Neural cell (in vitro differentiated cells): ENCODE measurements around the gene IFT43. TPM values are rescaled to one million over a fixed set of nuclear protein-coding genes. Genes with fewer than 3 reads are reported as not detected.

Source experiments
- H2AFZ ChIP-seq: fragments of 200-600, 300-800 bp; sonication (generic), shearing (Covaris generic); 2 replicates; pipeline ENCODE4 v1.6.0; 2014; ENCODE audit warnings: low read depth, mild to moderate bottlenecking, antibody characterized with exemption, low read length, moderate library complexity
- H3F3A ChIP-seq: fragments of 200-600 bp; shearing (Covaris generic); 2 replicates; pipeline ENCODE4 v1.6.1; 2016; ENCODE audit warnings: mild to moderate bottlenecking, moderate library complexity, mixed read lengths, antibody characterized with exemption, low read length; ENCODE audit not compliant: insufficient read depth, poor library complexity, severe bottlenecking
- H3K27ac ChIP-seq: fragments of 200-600, 300-800 bp; sonication (generic), shearing (Covaris generic); 2 replicates; pipeline ENCODE4 v1.5.1; 2014; ENCODE audit warnings: mild to moderate bottlenecking, low read length, moderate library complexity
- H3K27me3 ChIP-seq: fragments of 300-800, 200-600 bp; sonication (generic), shearing (Covaris generic); 2 replicates; pipeline ENCODE4 v1.6.0; 2014; ENCODE audit warnings: mild to moderate bottlenecking, low read depth, low read length, moderate library complexity; ENCODE audit not compliant: insufficient read depth
- H3K36me3 ChIP-seq: fragments of 300-800, 200-600 bp; sonication (generic), shearing (Covaris generic); 2 replicates; pipeline ENCODE4 v1.5.1; 2014; ENCODE audit warnings: mild to moderate bottlenecking, antibody characterized with exemption, low read length, moderate library complexity; ENCODE audit not compliant: insufficient read depth
- H3K4me2 ChIP-seq: fragments of 300-800, 200-600 bp; sonication (generic), shearing (Covaris generic); 2 replicates; pipeline ENCODE4 v1.6.0; 2014; ENCODE audit warnings: mild to moderate bottlenecking, low read length
- H3K4me3 ChIP-seq: fragments of 300-800, 200-600 bp; sonication (generic), shearing (Covaris generic); 2 replicates; pipeline ENCODE4 v1.5.1; 2014; ENCODE audit warnings: mild to moderate bottlenecking, low read length, moderate library complexity
- H3K79me2 ChIP-seq: fragments of 200-600 bp; shearing (Covaris generic); replicated peaks from 2 replicates; pipeline ENCODE4 v1.6.0; 2014; ENCODE audit warnings: mild to moderate bottlenecking, low read length, moderate library complexity; ENCODE audit not compliant: insufficient read depth
- H3K9ac ChIP-seq: fragments of 300-800, 200-600 bp; sonication (generic), shearing (Covaris generic); 2 replicates; pipeline ENCODE4 v1.6.1; 2016; ENCODE audit warnings: mild to moderate bottlenecking, low read length, mixed read lengths
- H3K9me2 ChIP-seq: fragments of 200-600 bp; shearing (Covaris generic); 2 replicates; pipeline ENCODE4 v1.6.1; 2016; ENCODE audit warnings: mild to moderate bottlenecking, low read length, mixed read lengths; ENCODE audit not compliant: insufficient read depth
- H3K9me3 ChIP-seq: fragments of 200-600, 300-800 bp; sonication (generic), shearing (Covaris generic); 2 replicates; pipeline ENCODE4 v1.6.1; 2016; ENCODE audit warnings: mild to moderate bottlenecking, mixed run types, low read length, moderate library complexity, mixed read lengths
- H4K20me1 ChIP-seq: fragments of 200-600 bp; shearing (Covaris generic); 2 replicates; pipeline ENCODE4 v1.6.1; 2016; ENCODE audit warnings: mild to moderate bottlenecking, mixed run types; ENCODE audit not compliant: insufficient read depth
- EP300 ChIP-seq: fragments of 450-650 bp; conservative IDR thresholded peaks from 2 replicates; pipeline ENCODE4 v1.6.1; 2014; ENCODE audit warnings: antibody characterized with exemption, mild to moderate bottlenecking, moderate library complexity; ENCODE audit not compliant: poor library complexity, severe bottlenecking
- EZH2 ChIP-seq: fragments of 200-600, 300-800 bp; shearing (Covaris generic), sonication (generic); IDR thresholded peaks from 2 replicates; pipeline ENCODE4 v1.6.1; 2014; ENCODE audit warnings: antibody characterized with exemption, low read length, borderline replicate concordance, mild to moderate bottlenecking; ENCODE audit not compliant: insufficient read depth, poor library complexity, severe bottlenecking
- MXI1 ChIP-seq: fragments of 450-650 bp; conservative IDR thresholded peaks from 2 replicates; pipeline ENCODE4 v1.6.1; 2014; ENCODE audit warnings: antibody characterized with exemption, mild to moderate bottlenecking; ENCODE audit not compliant: poor library complexity, severe bottlenecking
- POLR2AphosphoS5 ChIP-seq: IDR thresholded peaks from 2 replicates; pipeline ENCODE4 v1.6.1; 2012
- RAD21 ChIP-seq: fragments of 450-650 bp; conservative IDR thresholded peaks from 2 replicates; pipeline ENCODE4 v1.6.1; 2014; ENCODE audit warnings: antibody characterized with exemption, mild to moderate bottlenecking, moderate library complexity
- SMC3 ChIP-seq: fragments of 450-650 bp; conservative IDR thresholded peaks from 2 replicates; pipeline ENCODE4 v1.6.1; 2014; ENCODE audit warnings: antibody characterized with exemption, mild to moderate bottlenecking, moderate library complexity; ENCODE audit not compliant: poor library complexity
- TAF1 ChIP-seq: IDR thresholded peaks from 2 replicates; pipeline ENCODE4 v1.6.1; 2012; ENCODE audit warnings: low read depth
- polyA plus RNA-seq: library from polyadenylated mRNA; depleted of rRNA; stranded (reverse); fragments of >200 nt; gene quantifications from 2 replicates; pipeline ENCODE4 v1.2.3, GENCODE V29; 2014
- TF ChIP-seq, protein P1 (sequence below): fragments of 450-650 bp; IDR thresholded peaks from 2 replicates; pipeline ENCODE4 v1.5.1; 2014; ENCODE audit warnings: antibody characterized with exemption, mild to moderate bottlenecking, moderate library complexity; ENCODE audit not compliant: poor library complexity, severe bottlenecking
- TF ChIP-seq, protein P2 (sequence below): IDR thresholded peaks from 2 replicates; pipeline ENCODE4 v1.6.1; 2012; ENCODE audit warnings: borderline replicate concordance

Gene IFT43
- polyA plus RNA-seq, 1 donor from 2014 or later, result 102 TPM

DNA sequence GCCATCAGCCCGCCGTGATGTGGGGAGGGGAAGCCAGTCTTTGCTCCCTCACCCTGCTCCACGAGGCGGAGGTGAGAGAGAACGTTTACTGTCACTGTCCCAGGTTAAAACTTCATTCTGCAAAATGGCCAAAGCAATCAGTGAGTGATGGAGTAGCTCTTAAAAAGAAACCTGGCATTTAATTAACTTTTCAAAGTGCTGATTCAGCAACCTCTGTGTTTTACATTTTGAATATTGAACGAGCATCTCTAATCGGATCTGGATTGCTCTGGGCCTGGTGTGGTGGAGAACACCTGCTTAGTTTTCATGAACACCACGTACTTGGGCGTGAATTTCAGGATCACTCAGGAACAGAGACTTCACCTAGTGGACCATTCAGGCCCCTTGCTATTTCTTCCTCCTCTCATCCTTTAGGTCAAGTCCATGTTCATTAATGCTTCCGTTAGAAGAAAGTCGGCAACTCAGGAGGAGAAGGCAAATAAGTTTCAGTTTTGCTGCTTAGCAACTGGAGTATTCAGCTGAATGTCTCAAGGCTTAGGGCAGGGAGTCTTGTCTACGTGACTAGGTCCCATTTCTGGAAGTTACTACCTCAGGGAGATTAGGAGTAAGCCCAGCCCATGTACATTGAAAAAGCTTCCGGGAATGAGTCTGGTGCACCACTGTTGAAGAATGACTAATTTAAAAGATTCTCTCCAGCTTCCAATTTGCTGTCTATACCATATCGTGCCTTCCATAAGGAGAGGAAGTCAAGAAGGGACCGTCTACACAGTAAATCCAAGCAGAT is 68.2 kb downstream of the IFT43 start:
- Histone ChIP-seq H3K27me3 (no peaks in the 10 kb centered on the region), H4K20me1 (no peaks in the 10 kb centered on the region), H3K27ac (no peak overlapping the region), H2AFZ (no peak overlapping the region), H3K4me2 (no peak overlapping the region), H3K9me3 (no peaks in the 10 kb centered on the region), H3F3A (no peaks in the 10 kb centered on the region), H3K79me2 (no peaks in the 10 kb centered on the region), H3K36me3 (no peaks in the 10 kb centered on the region), H3K9ac (no peak overlapping the region), H3K9me2 (no peaks in the 10 kb centered on the region), H3K4me3 (no peak overlapping the region)
- TF ChIP-seq, protein P1, sequence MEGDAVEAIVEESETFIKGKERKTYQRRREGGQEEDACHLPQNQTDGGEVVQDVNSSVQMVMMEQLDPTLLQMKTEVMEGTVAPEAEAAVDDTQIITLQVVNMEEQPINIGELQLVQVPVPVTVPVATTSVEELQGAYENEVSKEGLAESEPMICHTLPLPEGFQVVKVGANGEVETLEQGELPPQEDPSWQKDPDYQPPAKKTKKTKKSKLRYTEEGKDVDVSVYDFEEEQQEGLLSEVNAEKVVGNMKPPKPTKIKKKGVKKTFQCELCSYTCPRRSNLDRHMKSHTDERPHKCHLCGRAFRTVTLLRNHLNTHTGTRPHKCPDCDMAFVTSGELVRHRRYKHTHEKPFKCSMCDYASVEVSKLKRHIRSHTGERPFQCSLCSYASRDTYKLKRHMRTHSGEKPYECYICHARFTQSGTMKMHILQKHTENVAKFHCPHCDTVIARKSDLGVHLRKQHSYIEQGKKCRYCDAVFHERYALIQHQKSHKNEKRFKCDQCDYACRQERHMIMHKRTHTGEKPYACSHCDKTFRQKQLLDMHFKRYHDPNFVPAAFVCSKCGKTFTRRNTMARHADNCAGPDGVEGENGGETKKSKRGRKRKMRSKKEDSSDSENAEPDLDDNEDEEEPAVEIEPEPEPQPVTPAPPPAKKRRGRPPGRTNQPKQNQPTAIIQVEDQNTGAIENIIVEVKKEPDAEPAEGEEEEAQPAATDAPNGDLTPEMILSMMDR, result no peak
- no peak for TF ChIP-seq EZH2
- TF ChIP-seq EP300, result no peak
- TF ChIP-seq RAD21, result no peak
- no peak for TF ChIP-seq SMC3
- TF ChIP-seq MXI1, result no peak
- no peak for TF ChIP-seq POLR2AphosphoS5
- TF ChIP-seq, protein P2, sequence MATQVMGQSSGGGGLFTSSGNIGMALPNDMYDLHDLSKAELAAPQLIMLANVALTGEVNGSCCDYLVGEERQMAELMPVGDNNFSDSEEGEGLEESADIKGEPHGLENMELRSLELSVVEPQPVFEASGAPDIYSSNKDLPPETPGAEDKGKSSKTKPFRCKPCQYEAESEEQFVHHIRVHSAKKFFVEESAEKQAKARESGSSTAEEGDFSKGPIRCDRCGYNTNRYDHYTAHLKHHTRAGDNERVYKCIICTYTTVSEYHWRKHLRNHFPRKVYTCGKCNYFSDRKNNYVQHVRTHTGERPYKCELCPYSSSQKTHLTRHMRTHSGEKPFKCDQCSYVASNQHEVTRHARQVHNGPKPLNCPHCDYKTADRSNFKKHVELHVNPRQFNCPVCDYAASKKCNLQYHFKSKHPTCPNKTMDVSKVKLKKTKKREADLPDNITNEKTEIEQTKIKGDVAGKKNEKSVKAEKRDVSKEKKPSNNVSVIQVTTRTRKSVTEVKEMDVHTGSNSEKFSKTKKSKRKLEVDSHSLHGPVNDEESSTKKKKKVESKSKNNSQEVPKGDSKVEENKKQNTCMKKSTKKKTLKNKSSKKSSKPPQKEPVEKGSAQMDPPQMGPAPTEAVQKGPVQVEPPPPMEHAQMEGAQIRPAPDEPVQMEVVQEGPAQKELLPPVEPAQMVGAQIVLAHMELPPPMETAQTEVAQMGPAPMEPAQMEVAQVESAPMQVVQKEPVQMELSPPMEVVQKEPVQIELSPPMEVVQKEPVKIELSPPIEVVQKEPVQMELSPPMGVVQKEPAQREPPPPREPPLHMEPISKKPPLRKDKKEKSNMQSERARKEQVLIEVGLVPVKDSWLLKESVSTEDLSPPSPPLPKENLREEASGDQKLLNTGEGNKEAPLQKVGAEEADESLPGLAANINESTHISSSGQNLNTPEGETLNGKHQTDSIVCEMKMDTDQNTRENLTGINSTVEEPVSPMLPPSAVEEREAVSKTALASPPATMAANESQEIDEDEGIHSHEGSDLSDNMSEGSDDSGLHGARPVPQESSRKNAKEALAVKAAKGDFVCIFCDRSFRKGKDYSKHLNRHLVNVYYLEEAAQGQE, result no peak
- no peak for TF ChIP-seq TAF1

DNA sequence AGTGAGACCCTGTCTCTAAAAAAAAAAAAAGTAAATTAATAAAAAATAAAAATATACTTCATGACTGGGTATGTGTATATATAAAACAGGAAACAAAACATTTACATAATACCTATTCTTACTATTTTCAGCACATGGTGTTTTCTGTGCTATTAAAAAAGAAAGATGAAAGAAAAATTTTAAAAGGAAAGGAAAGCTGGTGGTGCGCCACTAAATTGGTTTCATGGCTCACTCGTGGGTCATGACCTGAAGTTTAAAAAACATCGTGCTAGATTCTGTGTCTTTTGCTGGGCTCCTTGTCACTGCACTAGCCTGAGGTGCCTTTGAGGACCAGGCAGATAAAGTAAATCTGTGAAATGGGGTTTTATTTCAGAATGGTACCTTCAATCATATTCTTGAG is 69.8 kb downstream of the IFT43 start:
- Histone ChIP-seq H2AFZ (no peak overlapping the region), H3K4me3 (no peak overlapping the region), H3K4me2 (no peak overlapping the region), H3K36me3 (no peaks in the 10 kb centered on the region), H3F3A (no peaks in the 10 kb centered on the region), H3K27me3 (no peaks in the 10 kb centered on the region), H3K9ac (no peak overlapping the region), H3K9me3 (no peaks in the 10 kb centered on the region), H4K20me1 (no peaks in the 10 kb centered on the region), H3K79me2 (no peaks in the 10 kb centered on the region), H3K9me2 (no peaks in the 10 kb centered on the region), H3K27ac (no peak overlapping the region)
- TF ChIP-seq MXI1 (no peak), TAF1 (no peak), POLR2AphosphoS5 (no peak), RAD21 (no peak), EZH2 (no peak), EP300 (no peak), SMC3 (no peak)
- TF ChIP-seq, protein P1, result no peak
- TF ChIP-seq, protein P2, result no peak
